GM21717 (cell line): ENCODE results near the gene ASAP3.

ENCODE experiments used
- ATAC-seq: cut with Tn5 transposase; IDR thresholded peaks from one replicate; pipeline ENCODE4 v1.9.1; 2021; ENCODE audit warnings: mild to moderate bottlenecking, moderate library complexity; ENCODE audit not compliant: unreplicated experiment

The ASAP3 gene

GRCh38 chr1:23451441-23451840 is 32.5 kb downstream of the ASAP3 start:
- ATAC-seq, result no peak

GRCh38 chr1:23450894-23451293 is 33.1 kb downstream of the ASAP3 start:
- no peak for ATAC-seq

GRCh38 chr1:23449958-23450357 is 34.0 kb downstream of the ASAP3 start:
- ATAC-seq, result no peak

GRCh38 chr1:23449306-23449705 is 34.7 kb downstream of the ASAP3 start:
- ATAC-seq, result no peak

- no peak for ATAC-seq
Measured at GRCh38 chr1:23448846-23449245, 35.1 kb downstream of the ASAP3 start.

- no peak for ATAC-seq
Measured at GRCh38 chr1:23446661-23447310, 37.2 kb downstream of the ASAP3 start.

- no peak for ATAC-seq
Measured at GRCh38 chr1:23444596-23445390, 39.2 kb downstream of the ASAP3 start.

- ATAC-seq, result no peak
Measured at GRCh38 chr1:23444104-23444533, 39.9 kb downstream of the ASAP3 start.

GRCh38 chr1:23442751-23443150 is 41.2 kb downstream of the ASAP3 start:
- no peak for ATAC-seq

- no peak for ATAC-seq
Measured at GRCh38 chr1:23441446-23442148, 42.4 kb downstream of the ASAP3 start.

GRCh38 chr1:23438545-23438944 is 45.4 kb downstream of the ASAP3 start:
- ATAC-seq, result no peak

GRCh38 chr1:23437355-23437664 is 46.7 kb downstream of the ASAP3 start:
- no peak for ATAC-seq

GRCh38 chr1:23436520-23437354 is 47.2 kb downstream of the ASAP3 start:
- ATAC-seq, result no peak

- no peak for ATAC-seq
Measured at GRCh38 chr1:23434260-23434775, 49.7 kb downstream of the ASAP3 start.

GRCh38 chr1:23433122-23433521 is 50.9 kb downstream of the ASAP3 start:
- no peak for ATAC-seq

GRCh38 chr1:23431431-23431830 is 52.5 kb downstream of the ASAP3 start:
- no peak for ATAC-seq

GRCh38 chr1:23430803-23431202 is 53.2 kb downstream of the ASAP3 start:
- no peak for ATAC-seq

GRCh38 chr1:23428136-23428905 is 55.7 kb downstream of the ASAP3 start:
- no peak for ATAC-seq

- no peak for ATAC-seq
Measured at GRCh38 chr1:23427550-23427949, 56.4 kb downstream of the ASAP3 start.

- no peak for ATAC-seq
Measured at GRCh38 chr1:23426828-23427227, 57.2 kb downstream of the ASAP3 start.
